Measurements from ENCODE around the gene PROM1. TPM values are rescaled to one million over a fixed set of nuclear protein-coding genes. Genes with fewer than 3 reads are reported as not detected.
A peak's percentile ranks its signal among the peaks of the same experiment; 100 is the strongest.

The PROM1 gene, protein sequence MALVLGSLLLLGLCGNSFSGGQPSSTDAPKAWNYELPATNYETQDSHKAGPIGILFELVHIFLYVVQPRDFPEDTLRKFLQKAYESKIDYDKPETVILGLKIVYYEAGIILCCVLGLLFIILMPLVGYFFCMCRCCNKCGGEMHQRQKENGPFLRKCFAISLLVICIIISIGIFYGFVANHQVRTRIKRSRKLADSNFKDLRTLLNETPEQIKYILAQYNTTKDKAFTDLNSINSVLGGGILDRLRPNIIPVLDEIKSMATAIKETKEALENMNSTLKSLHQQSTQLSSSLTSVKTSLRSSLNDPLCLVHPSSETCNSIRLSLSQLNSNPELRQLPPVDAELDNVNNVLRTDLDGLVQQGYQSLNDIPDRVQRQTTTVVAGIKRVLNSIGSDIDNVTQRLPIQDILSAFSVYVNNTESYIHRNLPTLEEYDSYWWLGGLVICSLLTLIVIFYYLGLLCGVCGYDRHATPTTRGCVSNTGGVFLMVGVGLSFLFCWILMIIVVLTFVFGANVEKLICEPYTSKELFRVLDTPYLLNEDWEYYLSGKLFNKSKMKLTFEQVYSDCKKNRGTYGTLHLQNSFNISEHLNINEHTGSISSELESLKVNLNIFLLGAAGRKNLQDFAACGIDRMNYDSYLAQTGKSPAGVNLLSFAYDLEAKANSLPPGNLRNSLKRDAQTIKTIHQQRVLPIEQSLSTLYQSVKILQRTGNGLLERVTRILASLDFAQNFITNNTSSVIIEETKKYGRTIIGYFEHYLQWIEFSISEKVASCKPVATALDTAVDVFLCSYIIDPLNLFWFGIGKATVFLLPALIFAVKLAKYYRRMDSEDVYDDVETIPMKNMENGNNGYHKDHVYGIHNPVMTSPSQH
- 1 to 10 TPM; 3.3 to 4.6 (median 4.0) TPM for total RNA-seq

DNA sequence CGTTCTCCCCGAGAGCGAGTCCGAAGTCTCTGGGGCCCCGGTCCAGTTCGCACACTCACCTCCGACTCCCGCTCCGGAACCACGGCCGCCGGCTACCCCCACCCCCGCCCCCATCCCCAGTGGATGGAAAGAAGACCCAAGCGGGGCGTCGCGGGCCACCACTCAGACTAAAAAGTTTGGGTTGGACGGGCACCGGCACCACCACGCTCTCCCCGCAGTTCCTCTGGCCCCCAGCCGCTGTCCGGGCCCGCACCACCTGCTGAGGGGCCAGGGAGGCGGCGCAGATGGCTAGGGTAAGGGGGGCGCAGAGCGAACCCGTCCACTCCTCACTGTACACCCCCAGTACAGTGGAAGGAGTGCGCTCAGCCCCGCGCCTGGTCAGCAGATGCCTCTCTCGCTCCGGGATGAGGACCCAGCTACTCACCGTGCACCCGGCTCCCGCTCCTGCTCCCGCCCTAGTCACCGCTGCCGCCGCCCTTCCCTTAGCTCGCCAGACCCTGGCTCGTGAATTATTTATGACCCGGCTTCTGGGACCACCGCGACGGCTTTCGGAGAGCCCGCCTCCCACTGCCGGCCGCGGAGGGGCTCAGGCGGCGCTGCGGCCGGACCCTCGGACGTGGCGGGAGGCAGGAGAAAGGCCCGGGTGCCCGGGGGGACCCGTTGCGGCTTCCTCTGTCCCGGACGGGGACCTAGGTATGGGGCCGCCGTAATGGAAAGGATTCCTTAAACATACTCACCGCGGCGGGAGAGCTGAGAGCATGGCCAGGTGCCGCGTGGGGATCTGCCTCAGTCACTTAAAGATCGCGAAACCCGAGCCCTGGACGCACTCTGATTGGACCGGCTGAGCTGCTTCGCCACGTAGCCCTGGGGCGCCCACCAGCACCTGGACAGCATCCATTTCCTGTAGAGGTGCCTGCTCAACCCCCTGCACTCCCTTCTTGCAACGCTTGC, at the start of gene PROM1:
PROM1 (minus strand) TSS at position 783 of the 951 bp plus-strand sequence. CDS start 8,117 bp downstream, outside the sequence.
- DNase-seq (ENCODE audit: extremely low spot score): peak; percentile 87
- Histone ChIP-seq H3K36me3 (no peaks in the 10 kb centered on the region), H3K27me3 (peaks cover 0 to 79% (median 24%) of the 10 kb centered on the region in 4 donors), H3K4me1 (peaks cover 15 to 25% (median 22%) of the 10 kb centered on the region in 4 donors), H3K4me3 (peak within 1 kb of the TSS; percentile 51 to 60 (median 54)), H3K9me3 (peaks cover 0 to 10% (median 5%) of the 10 kb centered on the region in 4 donors), H3K27ac (replicated peaks in 1 of 4) (peak within 1 kb of the TSS in 1 of 4 donors; percentile 38)
- intact Hi-C loops (cut with DNase I): no loop called here
- no peak for TF ChIP-seq POLR2A (IDR thresholded peaks at IDR 0.05; ENCODE audit: low read depth)
- TF ChIP-seq POLR2AphosphoS5 (IDR thresholded peaks at IDR 0.05): no peak
- no peak for TF ChIP-seq EP300 (IDR thresholded peaks at IDR 0.05)
- TF ChIP-seq, protein P1, sequence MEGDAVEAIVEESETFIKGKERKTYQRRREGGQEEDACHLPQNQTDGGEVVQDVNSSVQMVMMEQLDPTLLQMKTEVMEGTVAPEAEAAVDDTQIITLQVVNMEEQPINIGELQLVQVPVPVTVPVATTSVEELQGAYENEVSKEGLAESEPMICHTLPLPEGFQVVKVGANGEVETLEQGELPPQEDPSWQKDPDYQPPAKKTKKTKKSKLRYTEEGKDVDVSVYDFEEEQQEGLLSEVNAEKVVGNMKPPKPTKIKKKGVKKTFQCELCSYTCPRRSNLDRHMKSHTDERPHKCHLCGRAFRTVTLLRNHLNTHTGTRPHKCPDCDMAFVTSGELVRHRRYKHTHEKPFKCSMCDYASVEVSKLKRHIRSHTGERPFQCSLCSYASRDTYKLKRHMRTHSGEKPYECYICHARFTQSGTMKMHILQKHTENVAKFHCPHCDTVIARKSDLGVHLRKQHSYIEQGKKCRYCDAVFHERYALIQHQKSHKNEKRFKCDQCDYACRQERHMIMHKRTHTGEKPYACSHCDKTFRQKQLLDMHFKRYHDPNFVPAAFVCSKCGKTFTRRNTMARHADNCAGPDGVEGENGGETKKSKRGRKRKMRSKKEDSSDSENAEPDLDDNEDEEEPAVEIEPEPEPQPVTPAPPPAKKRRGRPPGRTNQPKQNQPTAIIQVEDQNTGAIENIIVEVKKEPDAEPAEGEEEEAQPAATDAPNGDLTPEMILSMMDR (IDR thresholded peaks at IDR 0.05): no peak
- WGBS: 8% methylated on average over 22 of the region's 81 CpGs

DNA sequence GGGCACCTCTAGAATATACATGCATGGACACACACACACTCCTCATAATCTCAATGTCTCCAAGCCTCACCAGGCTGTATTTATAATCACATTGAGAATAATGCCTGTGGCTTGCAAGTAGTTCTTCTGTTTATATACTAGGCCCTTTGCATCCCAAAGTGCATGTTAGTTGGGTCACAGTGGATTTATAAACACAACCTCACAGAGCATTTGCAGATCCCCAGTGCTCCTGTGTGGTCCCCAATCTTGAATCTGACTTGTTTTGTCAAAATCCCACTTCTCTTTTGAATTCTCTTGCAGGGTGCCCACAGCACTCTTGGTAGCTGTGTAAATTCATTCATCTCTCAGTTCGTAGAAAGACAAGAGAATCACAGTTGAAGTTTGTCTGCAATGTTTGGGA, 49.6 kb upstream of the PROM1 start:
- DNase-seq (ENCODE audit: extremely low spot score): no peak
- no peaks in the 10 kb centered on the region for H3K36me3 ChIP-seq
- intact Hi-C loops (cut with DNase I): no loop called here
- TF ChIP-seq POLR2A (IDR thresholded peaks at IDR 0.05; ENCODE audit: low read depth) (no peak), EP300 (IDR thresholded peaks at IDR 0.05) (no peak), POLR2AphosphoS5 (IDR thresholded peaks at IDR 0.05) (no peak)
- TF ChIP-seq, protein P1 (IDR thresholded peaks at IDR 0.05): no peak
- H3K9me3 ChIP-seq: no peaks in the 10 kb centered on the region
- 88% methylated on average over 1 of the region's 1 CpG for WGBS
- H3K27ac ChIP-seq (replicated peaks in 1 of 4): no peak overlapping the region
- H3K4me3 ChIP-seq: no peak overlapping the region
- no peaks in the 10 kb centered on the region for H3K4me1 ChIP-seq
- H3K27me3 ChIP-seq: no peaks in the 10 kb centered on the region

DNA sequence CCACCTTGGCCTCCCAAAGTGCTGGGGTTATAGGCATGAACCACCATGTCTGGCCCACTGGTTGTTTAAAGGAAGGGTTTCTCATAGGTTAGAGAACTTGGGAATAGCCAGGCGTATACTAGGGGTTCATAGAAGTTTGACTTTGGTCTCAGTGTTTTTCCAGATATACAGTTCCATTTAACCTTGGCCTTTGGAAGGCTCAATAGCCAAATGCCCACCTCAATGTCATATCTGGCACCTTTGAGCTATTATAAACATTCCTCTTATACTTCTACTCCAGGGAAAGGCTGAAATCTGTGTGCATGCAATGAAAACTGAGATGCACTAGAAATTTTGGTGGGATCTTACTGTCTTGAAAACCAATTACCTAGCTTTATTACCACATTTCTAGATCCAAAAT, 47.5 kb upstream of the PROM1 start:
- no peak for DNase-seq (ENCODE audit: extremely low spot score)

DNA sequence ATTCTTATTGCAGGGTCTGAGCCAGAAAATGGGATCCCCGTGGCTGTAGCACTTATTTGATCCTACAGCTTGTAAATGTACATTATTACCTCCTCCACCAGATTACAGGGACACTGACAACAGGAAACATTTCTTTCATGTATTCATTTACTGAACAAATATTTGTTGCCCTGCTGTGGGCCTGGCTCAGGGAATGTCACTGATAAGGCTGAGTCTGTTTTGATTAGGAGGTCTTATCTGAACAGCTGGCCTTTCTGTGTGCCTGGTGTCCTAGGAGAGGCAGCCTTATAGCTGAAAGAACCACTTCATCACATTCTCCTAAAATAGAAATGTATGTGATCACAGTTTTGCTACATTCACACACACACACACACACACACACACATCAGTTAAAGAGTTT, 45.5 kb upstream of the PROM1 start:
- Histone ChIP-seq H3K9me3 (no peaks in the 10 kb centered on the region), H3K4me1 (peaks cover 0 to 6% (median 0%) of the 10 kb centered on the region in 4 donors), H3K27me3 (no peaks in the 10 kb centered on the region), H3K36me3 (no peaks in the 10 kb centered on the region), H3K4me3 (no peak overlapping the region), H3K27ac (replicated peaks in 1 of 4) (no peak overlapping the region)
- intact Hi-C loops (cut with DNase I): no loop called here
- TF ChIP-seq POLR2A (IDR thresholded peaks at IDR 0.05; ENCODE audit: low read depth): no peak
- no peak for DNase-seq (ENCODE audit: extremely low spot score)
- WGBS: 58% methylated on average over 1 of the region's 1 CpG

More for the DNA sequence above, 47.5 kb upstream of the PROM1 start:
- intact Hi-C loops (cut with DNase I): no loop called here
- Histone ChIP-seq H3K4me1 (no peaks in the 10 kb centered on the region), H3K27ac (replicated peaks in 1 of 4) (no peak overlapping the region), H3K4me3 (no peak overlapping the region), H3K9me3 (no peaks in the 10 kb centered on the region), H3K27me3 (no peaks in the 10 kb centered on the region), H3K36me3 (no peaks in the 10 kb centered on the region)
- TF ChIP-seq POLR2A (IDR thresholded peaks at IDR 0.05; ENCODE audit: low read depth) (no peak), POLR2AphosphoS5 (IDR thresholded peaks at IDR 0.05) (no peak), EP300 (IDR thresholded peaks at IDR 0.05) (no peak)
- TF ChIP-seq, protein P1 (IDR thresholded peaks at IDR 0.05): no peak
- WGBS: 100% methylated on average over 1 of the region's 1 CpG
